Measurements from ENCODE around the gene THSD4.

The THSD4 gene

DNA sequence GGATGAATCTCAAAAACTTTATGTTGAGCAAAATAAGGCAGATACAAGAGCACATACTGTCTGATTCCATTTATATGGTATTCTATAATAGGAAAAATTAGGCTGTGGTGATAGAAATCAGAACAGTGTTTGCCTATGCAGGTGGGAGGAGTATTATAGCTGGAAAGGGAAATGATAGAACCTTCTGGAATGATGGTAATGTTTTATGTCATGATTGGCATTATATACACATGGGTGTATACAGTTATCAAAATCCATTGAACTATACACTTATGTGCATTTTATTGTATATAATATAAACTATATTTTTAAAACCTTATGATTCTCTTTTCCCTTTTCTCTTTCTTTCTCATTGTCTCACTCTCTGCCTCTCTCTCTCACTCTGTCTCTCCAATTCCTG is 156.1 kb downstream of the THSD4 start:
- Histone ChIP-seq H3K36me3 (replicated peaks; ENCODE audit: insufficient read depth, low read length) (no peaks in the 10 kb centered on the region), H4K20me1 (ENCODE audit: insufficient read depth, low read length) (no peaks in the 10 kb centered on the region), H3K27ac (ENCODE audit: low read length) (no peak overlapping the region), H3K79me2 (ENCODE audit: low read length) (no peaks in the 10 kb centered on the region), H3F3A (ENCODE audit: insufficient read depth, low read length) (no peaks in the 10 kb centered on the region), H3K4me1 (ENCODE audit: low read length) (peaks cover 5% of the 10 kb centered on the region; the same call in 1 of the 2 replicates), H2AFZ (ENCODE audit: low read length) (no peak overlapping the region), H3K4me2 (ENCODE audit: low read depth, low read length) (no peak overlapping the region), H3K9me3 (replicated peaks; ENCODE audit: insufficient read depth, low read length) (no peaks in the 10 kb centered on the region), H3K9me2 (replicated peaks; ENCODE audit: insufficient read depth, low read length) (no peaks in the 10 kb centered on the region), H3K9ac (ENCODE audit: low read length) (no peak overlapping the region), H3K27me3 (replicated peaks; ENCODE audit: insufficient read depth, low read length) (no peaks in the 10 kb centered on the region), H3K4me3 (ENCODE audit: low read length) (no peak overlapping the region)
- no peak for TF ChIP-seq EZH2 (optimal IDR thresholded peaks at IDR 0.05; ENCODE audit: low read depth, low read length)
- TF ChIP-seq, protein P1, sequence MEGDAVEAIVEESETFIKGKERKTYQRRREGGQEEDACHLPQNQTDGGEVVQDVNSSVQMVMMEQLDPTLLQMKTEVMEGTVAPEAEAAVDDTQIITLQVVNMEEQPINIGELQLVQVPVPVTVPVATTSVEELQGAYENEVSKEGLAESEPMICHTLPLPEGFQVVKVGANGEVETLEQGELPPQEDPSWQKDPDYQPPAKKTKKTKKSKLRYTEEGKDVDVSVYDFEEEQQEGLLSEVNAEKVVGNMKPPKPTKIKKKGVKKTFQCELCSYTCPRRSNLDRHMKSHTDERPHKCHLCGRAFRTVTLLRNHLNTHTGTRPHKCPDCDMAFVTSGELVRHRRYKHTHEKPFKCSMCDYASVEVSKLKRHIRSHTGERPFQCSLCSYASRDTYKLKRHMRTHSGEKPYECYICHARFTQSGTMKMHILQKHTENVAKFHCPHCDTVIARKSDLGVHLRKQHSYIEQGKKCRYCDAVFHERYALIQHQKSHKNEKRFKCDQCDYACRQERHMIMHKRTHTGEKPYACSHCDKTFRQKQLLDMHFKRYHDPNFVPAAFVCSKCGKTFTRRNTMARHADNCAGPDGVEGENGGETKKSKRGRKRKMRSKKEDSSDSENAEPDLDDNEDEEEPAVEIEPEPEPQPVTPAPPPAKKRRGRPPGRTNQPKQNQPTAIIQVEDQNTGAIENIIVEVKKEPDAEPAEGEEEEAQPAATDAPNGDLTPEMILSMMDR (IDR thresholded peaks at IDR 0.05; ENCODE audit: low read length): no peak
- no peak for TF ChIP-seq EZH2phosphoT487 (IDR thresholded peaks at IDR 0.05; ENCODE audit: low read length)
- DNase-seq: no peak

DNA sequence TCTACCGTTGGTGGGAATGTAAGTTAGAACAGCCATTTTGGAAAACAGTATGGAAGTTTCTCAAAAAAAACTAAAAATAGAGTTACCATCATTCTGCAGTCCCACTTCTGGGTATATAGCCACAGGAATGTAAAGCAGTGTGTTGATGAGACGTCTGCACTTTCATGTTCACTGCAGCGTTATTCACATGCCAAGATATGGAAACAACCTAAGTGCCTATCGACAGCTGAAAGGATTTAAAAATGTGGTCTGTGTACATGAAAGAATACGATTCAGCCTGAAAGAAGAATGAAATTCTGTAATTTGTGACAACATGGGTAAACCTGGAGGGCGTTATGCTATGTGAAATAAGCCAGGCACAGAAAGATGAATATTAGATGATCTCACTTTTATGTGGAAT is 157.7 kb downstream of the THSD4 start:
- Histone ChIP-seq H3F3A (ENCODE audit: insufficient read depth, low read length) (no peaks in the 10 kb centered on the region), H4K20me1 (ENCODE audit: insufficient read depth, low read length) (no peaks in the 10 kb centered on the region), H3K4me3 (ENCODE audit: low read length) (no peak overlapping the region), H3K9me2 (replicated peaks; ENCODE audit: insufficient read depth, low read length) (no peaks in the 10 kb centered on the region), H3K27me3 (replicated peaks; ENCODE audit: insufficient read depth, low read length) (no peaks in the 10 kb centered on the region), H3K4me2 (ENCODE audit: low read depth, low read length) (no peak overlapping the region), H2AFZ (ENCODE audit: low read length) (no peak overlapping the region), H3K27ac (ENCODE audit: low read length) (no peak overlapping the region), H3K9me3 (replicated peaks; ENCODE audit: insufficient read depth, low read length) (no peaks in the 10 kb centered on the region), H3K4me1 (ENCODE audit: low read length) (peaks cover 5% of the 10 kb centered on the region; the same call in 1 of the 2 replicates), H3K9ac (ENCODE audit: low read length) (no peak overlapping the region), H3K79me2 (ENCODE audit: low read length) (no peaks in the 10 kb centered on the region), H3K36me3 (replicated peaks; ENCODE audit: insufficient read depth, low read length) (no peaks in the 10 kb centered on the region)
- TF ChIP-seq, protein P1 (IDR thresholded peaks at IDR 0.05; ENCODE audit: low read length): no peak
- TF ChIP-seq EZH2 (optimal IDR thresholded peaks at IDR 0.05; ENCODE audit: low read depth, low read length) (no peak), EZH2phosphoT487 (IDR thresholded peaks at IDR 0.05; ENCODE audit: low read length) (no peak)
- DNase-seq: no peak

DNA sequence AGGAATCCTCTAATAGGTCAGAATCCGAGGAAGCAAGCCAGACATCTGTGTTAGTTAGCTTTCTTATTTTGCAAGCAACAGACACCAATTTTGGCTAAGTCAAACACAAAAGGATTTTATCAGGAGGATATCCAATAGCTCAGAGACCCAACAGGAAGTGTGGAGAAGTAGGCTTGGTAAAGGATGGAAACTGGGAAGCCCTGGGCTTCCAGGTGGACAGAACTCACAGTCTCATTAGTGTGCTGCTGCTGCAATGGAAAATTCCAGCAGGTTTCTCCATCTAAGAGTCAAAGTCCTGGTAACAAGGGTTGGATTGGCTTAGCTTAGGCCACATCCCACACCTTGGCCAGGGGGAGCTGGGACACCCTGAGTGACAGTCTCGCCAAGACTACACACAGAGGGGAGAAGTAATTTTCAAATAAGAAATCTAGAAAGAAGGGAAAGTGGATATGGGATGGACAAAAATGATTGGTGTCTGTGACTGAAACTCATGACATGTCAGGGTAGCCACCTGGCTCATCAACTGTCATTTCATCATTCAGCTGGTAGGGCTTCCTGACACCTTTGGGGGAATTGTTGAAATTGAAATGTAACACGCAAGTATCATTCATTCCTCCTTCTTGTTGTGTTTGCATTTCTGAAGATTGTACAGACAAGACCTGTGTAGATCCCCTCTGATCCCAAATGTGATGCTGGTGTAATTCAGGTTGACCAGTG is 158.6 kb downstream of the THSD4 start:
- Histone ChIP-seq H3K27ac (ENCODE audit: low read length) (no peak overlapping the region), H3F3A (ENCODE audit: insufficient read depth, low read length) (no peaks in the 10 kb centered on the region)
- no peak for TF ChIP-seq EZH2 (optimal IDR thresholded peaks at IDR 0.05; ENCODE audit: low read depth, low read length)
- TF ChIP-seq, protein P1 (IDR thresholded peaks at IDR 0.05; ENCODE audit: low read length): no peak

More for the DNA sequence above, 158.6 kb downstream of the THSD4 start:
- Histone ChIP-seq H3K27me3 (replicated peaks; ENCODE audit: insufficient read depth, low read length) (no peaks in the 10 kb centered on the region), H3K36me3 (replicated peaks; ENCODE audit: insufficient read depth, low read length) (no peaks in the 10 kb centered on the region), H3K79me2 (ENCODE audit: low read length) (no peaks in the 10 kb centered on the region), H3K9ac (ENCODE audit: low read length) (no peak overlapping the region), H3K9me3 (replicated peaks; ENCODE audit: insufficient read depth, low read length) (no peaks in the 10 kb centered on the region), H3K4me1 (ENCODE audit: low read length) (no peaks in the 10 kb centered on the region), H3K4me3 (ENCODE audit: low read length) (no peak overlapping the region), H2AFZ (ENCODE audit: low read length) (no peak overlapping the region), H3K4me2 (ENCODE audit: low read depth, low read length) (no peak overlapping the region), H3K9me2 (replicated peaks; ENCODE audit: insufficient read depth, low read length) (no peaks in the 10 kb centered on the region), H4K20me1 (ENCODE audit: insufficient read depth, low read length) (no peaks in the 10 kb centered on the region)
- DNase-seq: no peak

Measured in MM.1S (cell line).